ENCODE results near the gene SPSB4. TPM values are rescaled to one million over a fixed set of nuclear protein-coding genes. Genes with fewer than 3 reads are reported as not detected.

SPSB4 gene
- total and polyA plus RNA-seq, 4 donors, result 0.19 to 1.9 (median 0.87) TPM

DNA sequence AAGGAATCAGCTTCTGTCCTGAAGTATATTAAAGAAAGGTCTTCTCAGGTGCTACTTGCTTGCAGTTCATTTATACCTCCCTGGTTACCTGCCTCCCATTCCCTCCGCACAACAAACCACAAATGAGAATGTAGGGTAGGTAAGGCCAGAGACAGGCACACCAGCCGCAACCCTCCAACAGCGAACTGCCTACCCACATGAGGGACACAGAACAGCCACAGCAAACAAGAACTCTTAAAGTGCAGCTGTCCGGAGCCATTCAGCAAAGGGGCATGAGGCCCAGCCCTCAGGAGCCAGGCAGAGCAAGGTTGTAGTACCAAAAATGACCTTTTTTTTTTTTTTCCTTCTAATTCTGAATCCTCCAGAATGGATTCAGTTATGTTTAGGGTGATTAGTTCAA, 52.4 kb downstream of the SPSB4 start:
- Histone ChIP-seq H3K27ac (ENCODE audit: low read depth in 1 of 2, low read length in 2 of 2) (no peak overlapping the region), H3K9ac (ENCODE audit: low read depth in 1 of 2, low read length in 2 of 2) (no peak overlapping the region), H3K9me3 (ENCODE audit: control insufficient read depth in 4 of 4, low read length in 3 of 4) (peaks cover 0 to 4% (median 0%) of the 10 kb centered on the region in 4 donors), H3K27me3 (ENCODE audit: control insufficient read depth in 4 of 4, insufficient read depth in 4 of 4, low read length in 3 of 4) (no peaks in the 10 kb centered on the region), H3K4me1 (ENCODE audit: control insufficient read depth in 4 of 4, insufficient read depth in 4 of 4, low read length in 3 of 4) (no peaks in the 10 kb centered on the region), H3K4me3 (ENCODE audit: low read depth in 1 of 3, low read length in 3 of 3) (no peak overlapping the region), H3K36me3 (ENCODE audit: control insufficient read depth in 4 of 4, insufficient read depth in 3 of 4, low read depth in 1 of 4, low read length in 3 of 4) (no peaks in the 10 kb centered on the region)
- DNase-seq (ENCODE audit: low spot score), result no peak
- no peak for TF ChIP-seq JUND (IDR thresholded peaks at IDR 0.05)
- TF ChIP-seq TAF1 (conservative IDR thresholded peaks at IDR 0.05), result no peak
- no peak for TF ChIP-seq HNF4A (conservative IDR thresholded peaks at IDR 0.05)
- TF ChIP-seq FOXA2 (IDR thresholded peaks at IDR 0.05), result no peak
- no peak for TF ChIP-seq FOXA1 (IDR thresholded peaks at IDR 0.05)
- TF ChIP-seq, protein P1, sequence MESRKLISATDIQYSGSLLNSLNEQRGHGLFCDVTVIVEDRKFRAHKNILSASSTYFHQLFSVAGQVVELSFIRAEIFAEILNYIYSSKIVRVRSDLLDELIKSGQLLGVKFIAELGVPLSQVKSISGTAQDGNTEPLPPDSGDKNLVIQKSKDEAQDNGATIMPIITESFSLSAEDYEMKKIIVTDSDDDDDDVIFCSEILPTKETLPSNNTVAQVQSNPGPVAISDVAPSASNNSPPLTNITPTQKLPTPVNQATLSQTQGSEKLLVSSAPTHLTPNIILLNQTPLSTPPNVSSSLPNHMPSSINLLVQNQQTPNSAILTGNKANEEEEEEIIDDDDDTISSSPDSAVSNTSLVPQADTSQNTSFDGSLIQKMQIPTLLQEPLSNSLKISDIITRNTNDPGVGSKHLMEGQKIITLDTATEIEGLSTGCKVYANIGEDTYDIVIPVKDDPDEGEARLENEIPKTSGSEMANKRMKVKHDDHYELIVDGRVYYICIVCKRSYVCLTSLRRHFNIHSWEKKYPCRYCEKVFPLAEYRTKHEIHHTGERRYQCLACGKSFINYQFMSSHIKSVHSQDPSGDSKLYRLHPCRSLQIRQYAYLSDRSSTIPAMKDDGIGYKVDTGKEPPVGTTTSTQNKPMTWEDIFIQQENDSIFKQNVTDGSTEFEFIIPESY (IDR thresholded peaks at IDR 0.05), result no peak
- TF ChIP-seq GABPA (IDR thresholded peaks at IDR 0.05 in 1 of 2, conservative IDR thresholded peaks at IDR 0.05 in 1 of 2), result no peak
- TF ChIP-seq REST (IDR thresholded peaks at IDR 0.05), result no peak
- no peak for TF ChIP-seq YY1 (IDR thresholded peaks at IDR 0.05)
- TF ChIP-seq MAX (IDR thresholded peaks at IDR 0.05), result no peak
- TF ChIP-seq CTCF (IDR thresholded peaks at IDR 0.05; ENCODE audit: low read depth, low read length, missing input control), result no peak
- TF ChIP-seq RAD21 (IDR thresholded peaks at IDR 0.05), result no peak
- TF ChIP-seq ATF3 (IDR thresholded peaks at IDR 0.05), result no peak
- no peak for TF ChIP-seq EGR1 (IDR thresholded peaks at IDR 0.05; ENCODE audit: low read depth in 2 of 2)
- TF ChIP-seq HNF4G (IDR thresholded peaks at IDR 0.05), result no peak
- no peak for TF ChIP-seq NR2F2 (IDR thresholded peaks at IDR 0.05)
- TF ChIP-seq SP1 (IDR thresholded peaks at IDR 0.05), result no peak
- 97% methylated on average over 4 of the region's 4 CpGs for WGBS

All from liver (tissue), 9 donors.